GM12878 (cell line): ENCODE results near the gene ARHGAP22. TPM values are rescaled to one million over a fixed set of nuclear protein-coding genes. Genes with fewer than 3 reads are reported as not detected.

Experiments
- ATAC-seq: fragments of 200-7000 bp; cut with Tn5 transposase; 3 replicates; pipeline ENCODE4 v1.9.1; 2020; ENCODE audit warnings: mild to moderate bottlenecking, moderate library complexity
- BruUV-seq: library from RNA; stranded (reverse); fragments of 400-500 nt; replicated peaks from 2 replicates; lab custom pipeline; 2021; lab: Mats Ljungman, UMichigan
- CTCF ChIA-PET: fragments of 300-600 bp; sonication (Branson Sonifier 250); formaldehyde crosslinking; extraction: SDS; loops from one replicate; lab custom pipeline; 2021; ENCODE audit warnings: inconsistent platforms; lab: Yijun Ruan, JAX
- POLR2A ChIA-PET: fragments of 350-600 bp; formaldehyde crosslinking; extraction: SDS; loops from one replicate; lab custom pipeline; 2021; ENCODE audit warnings: inconsistent platforms; lab: Charles Lee
- RAD21 ChIA-PET: fragments of 300-600 bp; sonication (Branson Sonifier 250); formaldehyde crosslinking; loops from one replicate; lab custom pipeline; 2023; ENCODE audit warnings: antibody characterized with exemption; ENCODE audit not compliant: unreplicated experiment; lab: Charles Lee
- SMC1A ChIA-PET: fragments of 300-600 bp; sonication (Branson Sonifier 250); formaldehyde crosslinking; loops from one replicate; lab custom pipeline; 2023; ENCODE audit not compliant: unreplicated experiment, uncharacterized antibody; lab: Charles Lee
- DNase-seq: peaks from one replicate; pipeline ENCODE4 v3.0.0-alpha.2; 2011; ENCODE audit warnings: low read depth, low spot score
- FAIRE-seq: peaks from 3 replicates; lab custom pipeline; 2011; peaks lifted over from hg19 to GRCh38; lab: Jason Lieb, UNC
- H2AFZ ChIP-seq: 2 replicates; pipeline ENCODE4 v1.6.0; 2011; ENCODE audit warnings: low read depth, low read length, control low read depth; ENCODE audit not compliant: control insufficient read depth
- H3K27ac ChIP-seq: 2 replicates; pipeline ENCODE4 v1.5.1; 2011; ENCODE audit warnings: control low read depth; ENCODE audit not compliant: control insufficient read depth, insufficient read depth
- H3K27me3 ChIP-seq, 2 experiments: replicated peaks in 1 of 2; 2 replicates each; pipeline versions ENCODE4 v1.6.0 to v1.6.1; 2011; ENCODE audit warnings: low read length in 1 of 2; ENCODE audit not compliant: control insufficient read depth in 2 of 2, insufficient read depth in 2 of 2
- H3K36me3 ChIP-seq, 2 experiments: 2 replicates each; pipeline ENCODE4 v1.5.1; 2011; ENCODE audit warnings: low read length in 1 of 2; ENCODE audit not compliant: control insufficient read depth in 2 of 2, insufficient read depth in 2 of 2
- H3K4me1 ChIP-seq: 2 replicates; pipeline ENCODE4 v1.6.1; 2011; ENCODE audit warnings: mild to moderate bottlenecking, low read length, moderate library complexity, mixed read lengths; ENCODE audit not compliant: control insufficient read depth, insufficient read depth
- H3K4me2 ChIP-seq: 2 replicates; pipeline ENCODE4 v1.6.0; 2011; ENCODE audit warnings: control low read depth; ENCODE audit not compliant: control insufficient read depth, insufficient read depth
- H3K4me3 ChIP-seq: fragments of 200-600 bp; sonication (generic); 2 replicates; pipeline ENCODE4 v1.5.1; 2016
- H3K79me2 ChIP-seq: 2 replicates; pipeline ENCODE4 v1.6.0; 2011; ENCODE audit warnings: low read length; ENCODE audit not compliant: control insufficient read depth, insufficient read depth
- H3K9ac ChIP-seq: 2 replicates; pipeline ENCODE4 v1.8.0; 2011; ENCODE audit warnings: low read length, control low read depth, mixed read lengths; ENCODE audit not compliant: control insufficient read depth, insufficient read depth
- H3K9me3 ChIP-seq: replicated peaks from 3 replicates; pipeline ENCODE4 v1.5.1; 2011; ENCODE audit warnings: mild to moderate bottlenecking, low read length; ENCODE audit not compliant: control insufficient read depth, insufficient read depth
- H4K20me1 ChIP-seq: 2 replicates; pipeline ENCODE4 v1.6.0; 2011; ENCODE audit not compliant: control insufficient read depth, insufficient read depth
- BHLHE40 ChIP-seq, 2 experiments: fragments of 450-650 bp in 1 of 2; IDR thresholded peaks; 2 replicates each; pipeline ENCODE4 v1.6.1; 2011 to 2017; ENCODE audit warnings: low read depth in 2 of 2, borderline replicate concordance in 1 of 2, improper control_type of control experiment in 1 of 2, low read length in 1 of 2, mild to moderate bottlenecking in 1 of 2
- DPF2 ChIP-seq: fragments of 450-650 bp; IDR thresholded peaks from 2 replicates; pipeline ENCODE4 v1.6.1; 2017; ENCODE audit warnings: mild to moderate bottlenecking
- IKZF1 ChIP-seq: fragments of 450-650 bp; conservative IDR thresholded peaks from 2 replicates; pipeline ENCODE4 v1.6.1; 2017; ENCODE audit warnings: antibody characterized with exemption, mild to moderate bottlenecking
- POLR2AphosphoS5 ChIP-seq: IDR thresholded peaks from 2 replicates; pipeline ENCODE4 v1.6.1; 2011; ENCODE audit warnings: mild to moderate bottlenecking, low read length, inconsistent platforms
- RBBP5 ChIP-seq: fragments of 200-600 bp; sonication (generic); conservative IDR thresholded peaks from 2 replicates; pipeline ENCODE4 v1.6.1; 2016
- WGBS: methylation state at CpG from one replicate; pipeline ENCODE4 v1.1.6; 2016; ENCODE audit warnings: low lambda C conversion rate; ENCODE audit not compliant: insufficient replicate concordance, insufficient coverage; ENCODE audit errors: missing lambda C conversion rate; 5-methylcytosine and 5-hydroxymethylcytosine counted together
- in situ Hi-C: fragments of 300-500 bp; cut with MboI; formaldehyde crosslinking; loops from 9 replicates; pipeline ENCODE4 v1.14.3; 2018; ENCODE audit warnings: mixed read lengths
- intact Hi-C: fragments of 100-400 bp; cut with micrococcal nuclease; formaldehyde crosslinking; loops from one replicate; pipeline ENCODE4 v1.14.2; 2022; ENCODE audit not compliant: unreplicated experiment
- polyA plus RNA-seq, 11 experiments: library from polyadenylated mRNA; depleted of rRNA in 4 of 11; unstranded in 6 of 11; stranded (reverse) in 5 of 11; fragments of >200 nt; fragmentation: Nextera tagmentation in 4 of 11; fragmentation: Illumina TruSeq in 1 of 11; extraction: Ambion mirVana in 4 of 11; extraction: Trizol in 1 of 11; gene quantifications; 1 replicate in 1 of 11; 2 replicates in 10 of 11; pipeline versions ENCODE4 v1.2.1 to v1.2.3, GENCODE V29; 2011 to 2016; ENCODE audit warnings: inconsistent platforms in 2 of 11, missing spikeins in 2 of 11, low read depth in 1 of 11
- total RNA-seq, 4 experiments: library from RNA; depleted of rRNA in 3 of 4; stranded (reverse); fragments of >200 nt in 3 of 4; fragmentation: Illumina TruSeq in 1 of 4; extraction: Trizol in 1 of 4; gene quantifications; 2 replicates each; pipeline versions ENCODE4 v1.2.1 to v1.2.3, GENCODE V29; 2013 to 2021
- TF ChIP-seq, protein P1 (sequence below), 3 experiments: IDR thresholded peaks in 2 of 3; conservative IDR thresholded peaks in 1 of 3; 2 replicates each; pipeline ENCODE4 v1.5.1; 2011; ENCODE audit warnings: low read depth in 3 of 3, low read length in 3 of 3, mild to moderate bottlenecking in 3 of 3, control low read depth in 2 of 3, moderate library complexity in 2 of 3, inconsistent platforms in 1 of 3, mixed read lengths in 1 of 3; ENCODE audit not compliant: control insufficient read depth in 2 of 3, insufficient read depth in 1 of 3; ENCODE audit errors: extremely low read depth in 1 of 3
- TF ChIP-seq, protein P2 (sequence below): fragments of 450-650 bp; IDR thresholded peaks from 2 replicates; pipeline ENCODE4 v1.6.1; 2016; ENCODE audit warnings: mild to moderate bottlenecking, moderate library complexity, borderline replicate concordance

The ARHGAP22 gene
- total and polyA plus RNA-seq, 10 of the 15 experiments (the other 5 are each of a cell fraction or from before 2014, with no cell fraction given), result 0.07 to 0.61 (median 0.18) TPM; not detected in 5

GRCh38 chr10:48469516-48470020, 135.3 kb downstream of the ARHGAP22 start:
- no peaks in the 10 kb centered on the region for H3K4me1 ChIP-seq
- TF ChIP-seq RBBP5 (no peak), IKZF1 (no peak), POLR2AphosphoS5 (no peak), BHLHE40 (IDR thresholded peaks at IDR 0.05; ENCODE audit: borderline replicate concordance in 1 of 2, low read depth in 2 of 2, low read length in 1 of 2) (no peak), DPF2 (no peak)
- TF ChIP-seq, protein P1, sequence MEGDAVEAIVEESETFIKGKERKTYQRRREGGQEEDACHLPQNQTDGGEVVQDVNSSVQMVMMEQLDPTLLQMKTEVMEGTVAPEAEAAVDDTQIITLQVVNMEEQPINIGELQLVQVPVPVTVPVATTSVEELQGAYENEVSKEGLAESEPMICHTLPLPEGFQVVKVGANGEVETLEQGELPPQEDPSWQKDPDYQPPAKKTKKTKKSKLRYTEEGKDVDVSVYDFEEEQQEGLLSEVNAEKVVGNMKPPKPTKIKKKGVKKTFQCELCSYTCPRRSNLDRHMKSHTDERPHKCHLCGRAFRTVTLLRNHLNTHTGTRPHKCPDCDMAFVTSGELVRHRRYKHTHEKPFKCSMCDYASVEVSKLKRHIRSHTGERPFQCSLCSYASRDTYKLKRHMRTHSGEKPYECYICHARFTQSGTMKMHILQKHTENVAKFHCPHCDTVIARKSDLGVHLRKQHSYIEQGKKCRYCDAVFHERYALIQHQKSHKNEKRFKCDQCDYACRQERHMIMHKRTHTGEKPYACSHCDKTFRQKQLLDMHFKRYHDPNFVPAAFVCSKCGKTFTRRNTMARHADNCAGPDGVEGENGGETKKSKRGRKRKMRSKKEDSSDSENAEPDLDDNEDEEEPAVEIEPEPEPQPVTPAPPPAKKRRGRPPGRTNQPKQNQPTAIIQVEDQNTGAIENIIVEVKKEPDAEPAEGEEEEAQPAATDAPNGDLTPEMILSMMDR (IDR thresholded peaks at IDR 0.05 in 2 of 3, conservative IDR thresholded peaks at IDR 0.05 in 1 of 3; ENCODE audit: control insufficient read depth in 2 of 3, extremely low read depth in 1 of 3, insufficient read depth in 1 of 3, low read depth in 3 of 3, low read length in 3 of 3), result no peak
- TF ChIP-seq, protein P2, sequence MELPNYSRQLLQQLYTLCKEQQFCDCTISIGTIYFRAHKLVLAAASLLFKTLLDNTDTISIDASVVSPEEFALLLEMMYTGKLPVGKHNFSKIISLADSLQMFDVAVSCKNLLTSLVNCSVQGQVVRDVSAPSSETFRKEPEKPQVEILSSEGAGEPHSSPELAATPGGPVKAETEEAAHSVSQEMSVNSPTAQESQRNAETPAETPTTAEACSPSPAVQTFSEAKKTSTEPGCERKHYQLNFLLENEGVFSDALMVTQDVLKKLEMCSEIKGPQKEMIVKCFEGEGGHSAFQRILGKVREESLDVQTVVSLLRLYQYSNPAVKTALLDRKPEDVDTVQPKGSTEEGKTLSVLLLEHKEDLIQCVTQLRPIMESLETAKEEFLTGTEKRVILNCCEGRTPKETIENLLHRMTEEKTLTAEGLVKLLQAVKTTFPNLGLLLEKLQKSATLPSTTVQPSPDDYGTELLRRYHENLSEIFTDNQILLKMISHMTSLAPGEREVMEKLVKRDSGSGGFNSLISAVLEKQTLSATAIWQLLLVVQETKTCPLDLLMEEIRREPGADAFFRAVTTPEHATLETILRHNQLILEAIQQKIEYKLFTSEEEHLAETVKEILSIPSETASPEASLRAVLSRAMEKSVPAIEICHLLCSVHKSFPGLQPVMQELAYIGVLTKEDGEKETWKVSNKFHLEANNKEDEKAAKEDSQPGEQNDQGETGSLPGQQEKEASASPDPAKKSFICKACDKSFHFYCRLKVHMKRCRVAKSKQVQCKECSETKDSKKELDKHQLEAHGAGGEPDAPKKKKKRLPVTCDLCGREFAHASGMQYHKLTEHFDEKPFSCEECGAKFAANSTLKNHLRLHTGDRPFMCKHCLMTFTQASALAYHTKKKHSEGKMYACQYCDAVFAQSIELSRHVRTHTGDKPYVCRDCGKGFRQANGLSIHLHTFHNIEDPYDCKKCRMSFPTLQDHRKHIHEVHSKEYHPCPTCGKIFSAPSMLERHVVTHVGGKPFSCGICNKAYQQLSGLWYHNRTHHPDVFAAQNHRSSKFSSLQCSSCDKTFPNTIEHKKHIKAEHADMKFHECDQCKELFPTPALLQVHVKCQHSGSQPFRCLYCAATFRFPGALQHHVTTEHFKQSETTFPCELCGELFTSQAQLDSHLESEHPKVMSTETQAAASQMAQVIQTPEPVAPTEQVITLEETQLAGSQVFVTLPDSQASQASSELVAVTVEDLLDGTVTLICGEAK, result no peak
- no peak overlapping the region for H3K9ac ChIP-seq
- in situ Hi-C loops, result no loop called here
- ChIA-PET SMC1A (interaction anchor here (0.8 to 0.9 kb wide), 2 partner anchors 11 to 70 kb away, joined by 3 to 5 read pairs; no protein-coding TSS in a partner anchor), POLR2A (no interaction called here), CTCF (interaction anchor here (0.6 kb wide), 1 partner anchor 31 kb away, joined by 3 read pairs; no protein-coding TSS in a partner anchor), RAD21 (no interaction called here)
- FAIRE-seq (no peak), DNase-seq (no peak), ATAC-seq (no peak)
- H3K4me2 ChIP-seq, result no peak overlapping the region
- no TSS peak for BruUV-seq
- H2AFZ ChIP-seq, result no peak overlapping the region
- no peaks in the 10 kb centered on the region for H3K36me3 ChIP-seq
- intact Hi-C loops, result no loop called here
- H3K27ac ChIP-seq, result no peak overlapping the region
- 59% methylated on average over 4 of the region's 4 CpGs for WGBS
- no peaks in the 10 kb centered on the region for H3K9me3 ChIP-seq
- H3K79me2 ChIP-seq, result no peaks in the 10 kb centered on the region
- H3K27me3 ChIP-seq, result no peaks in the 10 kb centered on the region; a peak in 1 of 4 replicates
- H4K20me1 ChIP-seq, result no peaks in the 10 kb centered on the region
- no peak overlapping the region for H3K4me3 ChIP-seq
